NB4 (cell line): Measurements from ENCODE around the gene TRPM6.

Experiments used
- DNase-seq: peaks from one replicate; pipeline ENCODE4 v3.0.0; 2010; ENCODE audit warnings: low read depth
- H3K4me3 ChIP-seq: one replicate; pipeline ENCODE4 v1.5.1; 2011; ENCODE audit warnings: mild to moderate bottlenecking, low read depth, low read length, moderate library complexity
- CTCF ChIP-seq: IDR thresholded peaks from one replicate; pipeline ENCODE4 v1.5.1; 2012; ENCODE audit warnings: low read depth, low read length
- MAX ChIP-seq: IDR thresholded peaks from 2 replicates; pipeline ENCODE4 v1.6.1; 2011; ENCODE audit warnings: low read depth, low read length
- MYC ChIP-seq: IDR thresholded peaks from 2 replicates; pipeline ENCODE4 v1.6.1; 2011; ENCODE audit warnings: low read depth, low read length
- POLR2A ChIP-seq: IDR thresholded peaks from 2 replicates; pipeline ENCODE4 v1.6.1; 2011; ENCODE audit warnings: mild to moderate bottlenecking; ENCODE audit not compliant: insufficient read length; ENCODE audit errors: extremely low read depth

TRPM6 gene

GRCh38 chr9:74770508-74771261, 117.0 kb downstream of the TRPM6 start:
- TF ChIP-seq MAX, result peak; percentile 59; the same call in 1 of the 2 replicates
- TF ChIP-seq CTCF, result peak; percentile 57
- TF ChIP-seq POLR2A, result no peak
- TF ChIP-seq MYC, result peak; percentile 70
- DNase-seq, result peak; percentile 34
- H3K4me3 ChIP-seq, result no peak overlapping the region

GRCh38 chr9:74765481-74765971, 122.2 kb downstream of the TRPM6 start:
- no peak for DNase-seq
- TF ChIP-seq CTCF, result no peak
- TF ChIP-seq MAX, result no peak
- TF ChIP-seq POLR2A, result no peak
- TF ChIP-seq MYC, result no peak
- H3K4me3 ChIP-seq, result no peak overlapping the region

GRCh38 chr9:74762950-74763349, 124.8 kb downstream of the TRPM6 start:
- H3K4me3 ChIP-seq, result no peak overlapping the region
- TF ChIP-seq MAX (no peak), MYC (no peak), POLR2A (no peak), CTCF (no peak)
- no peak for DNase-seq

GRCh38 chr9:74760031-74760700, 127.6 kb downstream of the TRPM6 start:
- H3K4me3 ChIP-seq, result no peak overlapping the region
- TF ChIP-seq MYC (no peak), CTCF (no peak), POLR2A (no peak), MAX (no peak)

GRCh38 chr9:74755999-74756398, 131.7 kb downstream of the TRPM6 start:
- no peak for DNase-seq
- TF ChIP-seq MAX (no peak), MYC (no peak), CTCF (no peak), POLR2A (no peak)
- H3K4me3 ChIP-seq, result no peak overlapping the region

More at GRCh38 chr9:74760031-74760700, 127.6 kb downstream of the TRPM6 start:
- DNase-seq, result no peak
